ENCODE results near the gene CHSY1.
"Not testable (repeated sequence)": the region's sequence is repeated elsewhere in the genome, so short reads cannot be mapped to it uniquely, and the experiment has no call there.

The CHSY1 gene

GRCh38 chr15:101251830-101252820 lies at the start of gene CHSY1:
Gene CHSY1, minus strand, starts transcription at chr15:101252048. Its CDS starts 592 bp downstream, at chr15:101251456.
- H3K4me3 Mint-ChIP-seq = peak within 1 kb of the TSS; percentile 91
- peak; percentile 90 for ATAC-seq
- no peaks in the 10 kb centered on the region for H3K9me3 Mint-ChIP-seq
- peak within 1 kb of the TSS; percentile 90 for H3K27ac Mint-ChIP-seq
- peaks cover 33% of the 10 kb centered on the region for H3K4me1 Mint-ChIP-seq
- no peaks in the 10 kb centered on the region for H3K36me3 Mint-ChIP-seq
- H3K27me3 Mint-ChIP-seq = no peaks in the 10 kb centered on the region

GRCh38 chr15:101296418-101297405 lies 44.9 kb upstream of the CHSY1 start:
- Mint-ChIP-seq H3K4me1 (peaks cover 19% of the 10 kb centered on the region), H3K27me3 (no peaks in the 10 kb centered on the region), H3K9me3 (no peaks in the 10 kb centered on the region), H3K36me3 (peaks cover 4% of the 10 kb centered on the region), H3K27ac (no peak overlapping the region), H3K4me3 (peak overlapping the region; percentile 92)
- ATAC-seq = no peak

- Mint-ChIP-seq H3K4me1 (peaks cover 19% of the 10 kb centered on the region), H3K4me3 (peak overlapping the region; percentile 92), H3K27ac (peak overlapping the region; percentile 90), H3K27me3 (no peaks in the 10 kb centered on the region), H3K9me3 (no peaks in the 10 kb centered on the region), H3K36me3 (peaks cover 4% of the 10 kb centered on the region)
- peak; percentile 70 for ATAC-seq
These were observed 43.8 kb upstream of the CHSY1 start for GRCh38 chr15:101295607-101296161.

- Mint-ChIP-seq H3K9me3 (no peaks in the 10 kb centered on the region), H3K27me3 (no peaks in the 10 kb centered on the region), H3K4me3 (peak within 1 kb of the TSS; percentile 92), H3K36me3 (peaks cover 4% of the 10 kb centered on the region), H3K4me1 (peaks cover 25% of the 10 kb centered on the region), H3K27ac (peak within 1 kb of the TSS; percentile 90)
- peak; percentile 92 for ATAC-seq
These were observed 43.1 kb upstream of the CHSY1 start, which contains the start of gene SNRPA1 for GRCh38 chr15:101294731-101295606. Gene SNRPA1, minus strand, starts transcription at chr15:101295248. Its CDS starts 70 bp downstream, at chr15:101295178.

- H3K27ac Mint-ChIP-seq = peak overlapping the region; percentile 90
- H3K4me3 Mint-ChIP-seq = peak overlapping the region; percentile 92
- H3K9me3 Mint-ChIP-seq = no peaks in the 10 kb centered on the region
- no peaks in the 10 kb centered on the region for H3K27me3 Mint-ChIP-seq
- no peak for ATAC-seq
- peaks cover 19% of the 10 kb centered on the region for H3K36me3 Mint-ChIP-seq
- H3K4me1 Mint-ChIP-seq = peaks cover 39% of the 10 kb centered on the region
These were observed 41.3 kb upstream of the CHSY1 start for GRCh38 chr15:101293122-101293521.

GRCh38 chr15:101288905-101289513 lies 37.2 kb upstream of the CHSY1 start:
- Mint-ChIP-seq H3K27ac (peak overlapping the region; percentile 10), H3K4me1 (peaks cover 33% of the 10 kb centered on the region), H3K4me3 (no peak overlapping the region), H3K9me3 (no peaks in the 10 kb centered on the region), H3K36me3 (peaks cover 25% of the 10 kb centered on the region), H3K27me3 (no peaks in the 10 kb centered on the region)
- no peak for ATAC-seq

- H3K9me3 Mint-ChIP-seq, H3K27me3 Mint-ChIP-seq, H3K4me3 Mint-ChIP-seq, H3K27ac Mint-ChIP-seq, ATAC-seq: not testable (repeated sequence)
- peaks cover 20% of the 10 kb centered on the region for H3K4me1 Mint-ChIP-seq
- H3K36me3 Mint-ChIP-seq = peaks cover 31% of the 10 kb centered on the region
These were observed 35.5 kb upstream of the CHSY1 start for GRCh38 chr15:101287342-101287741.

- no peaks in the 10 kb centered on the region for H3K9me3 Mint-ChIP-seq
- no peak overlapping the region for H3K27ac Mint-ChIP-seq
- H3K27me3 Mint-ChIP-seq = no peaks in the 10 kb centered on the region
- H3K4me3 Mint-ChIP-seq = no peak overlapping the region
- peaks cover 20% of the 10 kb centered on the region for H3K4me1 Mint-ChIP-seq
- peaks cover 38% of the 10 kb centered on the region for H3K36me3 Mint-ChIP-seq
- no peak for ATAC-seq
These were observed 34.7 kb upstream of the CHSY1 start for GRCh38 chr15:101286471-101287114.

- Mint-ChIP-seq H3K9me3 (no peaks in the 10 kb centered on the region), H3K4me1 (peaks cover 8% of the 10 kb centered on the region), H3K27me3 (no peaks in the 10 kb centered on the region), H3K27ac (no peak overlapping the region), H3K36me3 (peaks cover 51% of the 10 kb centered on the region), H3K4me3 (no peak overlapping the region)
- no peak for ATAC-seq
These were observed 32.1 kb upstream of the CHSY1 start for GRCh38 chr15:101283931-101284330.

- Mint-ChIP-seq H3K4me3 (no peak overlapping the region), H3K27me3 (no peaks in the 10 kb centered on the region), H3K4me1 (peaks cover 19% of the 10 kb centered on the region), H3K27ac (no peak overlapping the region), H3K36me3 (peaks cover 34% of the 10 kb centered on the region), H3K9me3 (no peaks in the 10 kb centered on the region)
- no peak for ATAC-seq
These were observed 28.2 kb upstream of the CHSY1 start for GRCh38 chr15:101280007-101280406.

GRCh38 chr15:101277943-101278564 lies 26.2 kb upstream of the CHSY1 start:
- no peak for ATAC-seq
- Mint-ChIP-seq H3K4me3 (peak overlapping the region; percentile 96), H3K27me3 (no peaks in the 10 kb centered on the region), H3K4me1 (peaks cover 25% of the 10 kb centered on the region), H3K36me3 (peaks cover 52% of the 10 kb centered on the region), H3K27ac (peak overlapping the region; percentile 76), H3K9me3 (no peaks in the 10 kb centered on the region)

GRCh38 chr15:101277038-101277822 lies 25.4 kb upstream of the CHSY1 start, which contains the start of gene SELENOS:
Gene SELENOS, minus strand, starts transcription at chr15:101277485. Its CDS starts 68 bp downstream, at chr15:101277417.
- Mint-ChIP-seq H3K4me3 (peak within 1 kb of the TSS; percentile 96), H3K9me3 (no peaks in the 10 kb centered on the region), H3K4me1 (peaks cover 25% of the 10 kb centered on the region), H3K27ac (peak within 1 kb of the TSS; percentile 83), H3K36me3 (peaks cover 53% of the 10 kb centered on the region), H3K27me3 (no peaks in the 10 kb centered on the region)
- peak; percentile 98 for ATAC-seq
